Calu3 (cell line): ENCODE results near the gene NBAS. TPM values are rescaled to one million over a fixed set of nuclear protein-coding genes. Genes with fewer than 3 reads are reported as not detected.

Experiments used
- BruUV-seq: library from RNA; stranded (reverse); fragments of 400-500 nt; replicated peaks from 2 replicates; lab custom pipeline; 2021; lab: Mats Ljungman, UMichigan
- CTCF ChIA-PET: fragments of 300-600 bp; sonication (Branson Sonifier 250); formaldehyde crosslinking; loops from one replicate; lab custom pipeline; 2022; ENCODE audit warnings: antibody characterized with exemption; lab: Charles Lee
- DNase-seq: peaks from one replicate; pipeline ENCODE4 v3.0.0; 2022
- H3K27ac Mint-ChIP-seq: one replicate; pipeline ENCODE4 v1.8.0; 2022; ENCODE audit warnings: mixed read lengths; ENCODE audit not compliant: unreplicated experiment
- H3K27me3 Mint-ChIP-seq: one replicate; pipeline ENCODE4 v1.8.0; 2022; ENCODE audit warnings: mixed read lengths; ENCODE audit not compliant: unreplicated experiment
- H3K36me3 Mint-ChIP-seq: one replicate; pipeline ENCODE4 v1.8.0; 2022; ENCODE audit warnings: mild to moderate bottlenecking, moderate library complexity, mixed read lengths; ENCODE audit not compliant: insufficient read depth, unreplicated experiment
- H3K4me1 Mint-ChIP-seq: one replicate; pipeline ENCODE4 v1.8.0; 2022; ENCODE audit warnings: mild to moderate bottlenecking, low read depth, mixed read lengths; ENCODE audit not compliant: unreplicated experiment
- H3K4me3 Mint-ChIP-seq: one replicate; pipeline ENCODE4 v1.8.0; 2022; ENCODE audit warnings: mild to moderate bottlenecking, low read depth, moderate library complexity, mixed read lengths; ENCODE audit not compliant: unreplicated experiment
- H3K9me3 Mint-ChIP-seq: one replicate; pipeline ENCODE4 v1.8.0; 2022; ENCODE audit warnings: low read depth, mixed read lengths; ENCODE audit not compliant: unreplicated experiment
- intact Hi-C: fragments of 100-400 bp; cut with micrococcal nuclease; formaldehyde crosslinking; loops from one replicate; pipeline ENCODE4 v1.10.0; 2022; ENCODE audit not compliant: unreplicated experiment
- total RNA-seq: library from RNA; stranded (reverse); gene quantifications from 2 replicates; pipeline ENCODE4 v1.2.3, GENCODE V29; 2022
- TF ChIP-seq, protein P1 (sequence below): fragments of 200-600 bp; IDR thresholded peaks from one replicate; pipeline ENCODE4 v1.8.0; 2022; ENCODE audit warnings: antibody characterized with exemption; ENCODE audit not compliant: unreplicated experiment

Gene NBAS
- total RNA-seq, 1 experiment from 2014 or later, result 30.4 TPM

DNA sequence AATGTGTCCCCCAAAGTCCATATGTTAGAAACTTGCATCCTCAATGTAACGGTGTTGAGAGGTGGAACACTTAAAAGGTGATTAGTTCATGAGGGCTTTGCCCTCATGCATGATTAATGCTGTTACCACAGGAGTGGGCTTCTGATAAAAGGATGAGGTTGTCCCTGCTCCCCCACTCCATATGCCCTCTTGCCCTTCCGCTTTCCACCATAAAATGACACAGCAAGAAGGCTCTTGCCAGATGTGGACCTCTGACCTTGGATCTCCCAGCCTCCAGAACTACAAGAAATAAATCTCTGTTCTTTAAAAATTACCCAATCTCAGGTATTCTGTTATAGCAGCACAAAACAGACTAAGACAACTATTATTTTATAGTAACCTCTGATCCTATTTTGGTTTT is 412.1 kb downstream of the NBAS start:
- Mint-ChIP-seq H3K9me3 (peaks cover 2% of the 10 kb centered on the region), H3K27me3 (no peaks in the 10 kb centered on the region), H3K4me3 (no peak overlapping the region), H3K27ac (no peak overlapping the region), H3K36me3 (no peaks in the 10 kb centered on the region), H3K4me1 (no peaks in the 10 kb centered on the region)
- intact Hi-C loops, result no loop called here
- CTCF ChIA-PET, result no interaction called here
- TF ChIP-seq, protein P1, sequence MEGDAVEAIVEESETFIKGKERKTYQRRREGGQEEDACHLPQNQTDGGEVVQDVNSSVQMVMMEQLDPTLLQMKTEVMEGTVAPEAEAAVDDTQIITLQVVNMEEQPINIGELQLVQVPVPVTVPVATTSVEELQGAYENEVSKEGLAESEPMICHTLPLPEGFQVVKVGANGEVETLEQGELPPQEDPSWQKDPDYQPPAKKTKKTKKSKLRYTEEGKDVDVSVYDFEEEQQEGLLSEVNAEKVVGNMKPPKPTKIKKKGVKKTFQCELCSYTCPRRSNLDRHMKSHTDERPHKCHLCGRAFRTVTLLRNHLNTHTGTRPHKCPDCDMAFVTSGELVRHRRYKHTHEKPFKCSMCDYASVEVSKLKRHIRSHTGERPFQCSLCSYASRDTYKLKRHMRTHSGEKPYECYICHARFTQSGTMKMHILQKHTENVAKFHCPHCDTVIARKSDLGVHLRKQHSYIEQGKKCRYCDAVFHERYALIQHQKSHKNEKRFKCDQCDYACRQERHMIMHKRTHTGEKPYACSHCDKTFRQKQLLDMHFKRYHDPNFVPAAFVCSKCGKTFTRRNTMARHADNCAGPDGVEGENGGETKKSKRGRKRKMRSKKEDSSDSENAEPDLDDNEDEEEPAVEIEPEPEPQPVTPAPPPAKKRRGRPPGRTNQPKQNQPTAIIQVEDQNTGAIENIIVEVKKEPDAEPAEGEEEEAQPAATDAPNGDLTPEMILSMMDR, result no peak
- no peak for DNase-seq
- BruUV-seq, result no TSS peak

DNA sequence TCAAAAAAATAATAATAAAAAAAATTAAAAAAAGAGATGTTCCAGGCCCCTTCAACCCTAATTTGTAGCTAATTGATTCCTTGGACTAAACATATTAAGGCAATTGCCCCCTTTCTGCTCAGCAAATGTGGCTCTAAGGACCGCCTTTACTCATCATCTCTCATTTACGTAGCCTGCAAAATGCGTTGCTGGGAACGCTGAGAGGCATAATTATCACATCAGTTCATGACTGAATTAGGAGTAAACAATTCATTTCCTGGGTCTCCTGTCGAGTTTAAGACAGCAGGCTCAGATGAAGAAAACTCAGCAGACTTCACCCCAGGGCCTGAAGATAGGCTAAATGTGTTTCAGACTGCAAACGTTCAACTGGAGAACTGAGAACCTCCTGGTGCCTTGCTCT is 413.5 kb downstream of the NBAS start:
- BruUV-seq, result no TSS peak
- CTCF ChIA-PET, result no interaction called here
- no peaks in the 10 kb centered on the region for H3K4me1 Mint-ChIP-seq
- no peaks in the 10 kb centered on the region for H3K27me3 Mint-ChIP-seq
- no peak overlapping the region for H3K4me3 Mint-ChIP-seq
- H3K27ac Mint-ChIP-seq, result no peak overlapping the region
- DNase-seq, result no peak
- TF ChIP-seq, protein P1, result no peak
- intact Hi-C loops, result no loop called here
- no peaks in the 10 kb centered on the region for H3K36me3 Mint-ChIP-seq
- peaks cover 2% of the 10 kb centered on the region for H3K9me3 Mint-ChIP-seq

DNA sequence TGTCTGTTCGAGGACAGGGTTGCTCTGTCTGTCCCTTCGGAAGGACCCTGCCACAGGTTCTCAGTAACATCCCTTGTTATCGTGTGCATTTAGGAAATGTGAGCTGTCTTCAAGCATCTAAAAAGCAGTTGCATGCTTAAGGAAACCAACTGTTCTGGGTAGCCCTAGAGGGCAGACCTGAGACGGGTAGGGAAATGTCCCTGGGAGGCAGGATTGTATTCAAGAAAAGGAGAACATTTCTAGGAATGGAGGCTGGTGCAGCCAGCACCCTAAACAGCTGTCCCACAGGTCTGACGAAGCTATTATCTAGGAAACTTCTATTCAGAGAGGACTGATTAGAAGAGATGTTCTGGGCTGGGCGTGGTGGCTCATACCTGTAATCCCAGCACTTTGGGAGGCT is 414.2 kb downstream of the NBAS start:
- intact Hi-C loops, result no loop called here
- no peaks in the 10 kb centered on the region for H3K36me3 Mint-ChIP-seq
- CTCF ChIA-PET, result no interaction called here
- H3K27me3 Mint-ChIP-seq, result peaks cover under 1% of the 10 kb centered on the region
- no peak overlapping the region for H3K27ac Mint-ChIP-seq
- H3K4me1 Mint-ChIP-seq, result no peaks in the 10 kb centered on the region
- no peak for DNase-seq
- H3K9me3 Mint-ChIP-seq, result peaks cover 2% of the 10 kb centered on the region
- TF ChIP-seq, protein P1, result no peak
- no peak overlapping the region for H3K4me3 Mint-ChIP-seq
- BruUV-seq, result no TSS peak

DNA sequence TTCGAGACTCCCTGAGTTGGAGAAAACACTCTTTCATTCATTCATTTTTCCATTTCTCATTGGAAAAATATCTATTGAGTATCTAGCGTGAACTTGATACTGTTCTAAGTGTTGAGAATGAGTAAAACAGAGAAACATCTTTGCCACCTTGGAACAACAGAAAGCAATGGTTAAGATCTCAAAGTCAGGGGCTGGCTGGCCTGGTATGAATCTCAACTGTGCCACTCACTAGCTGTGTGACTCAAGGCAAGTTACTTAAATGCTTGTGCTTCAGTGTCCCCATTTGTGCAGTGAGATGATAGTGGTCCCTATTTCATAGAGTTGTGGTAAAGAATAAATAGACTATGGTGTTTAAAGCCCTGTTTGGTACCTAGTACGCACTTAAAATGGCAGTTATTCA is 415.2 kb downstream of the NBAS start:
- intact Hi-C loops, result no loop called here
- Mint-ChIP-seq H3K36me3 (no peaks in the 10 kb centered on the region), H3K4me1 (no peaks in the 10 kb centered on the region), H3K9me3 (peaks cover 5% of the 10 kb centered on the region), H3K4me3 (no peak overlapping the region), H3K27ac (no peak overlapping the region), H3K27me3 (peaks cover 7% of the 10 kb centered on the region)
- TF ChIP-seq, protein P1, result no peak
- CTCF ChIA-PET, result no interaction called here
- no peak for DNase-seq
- BruUV-seq, result no TSS peak
